CD14-positive monocyte (primary cell): Measurements from ENCODE around the gene XIRP1. TPM values are rescaled to one million over a fixed set of nuclear protein-coding genes. Genes with fewer than 3 reads are reported as not detected.

ENCODE experiments used
- DNase-seq, 3 donors: peaks; one replicate each; pipeline ENCODE4 v3.0.0-alpha.2; 2011 to 2022
- H2AFZ ChIP-seq: 2 replicates; pipeline ENCODE4 v1.6.0; 2012; ENCODE audit warnings: mild to moderate bottlenecking, low read depth, low read length, inconsistent platforms; ENCODE audit not compliant: insufficient read depth, poor library complexity, severe bottlenecking
- H3K27ac ChIP-seq, 2 donors: 1 replicate in 1 of 2; 2 replicates in 1 of 2; pipeline ENCODE4 v1.5.1; 2012 to 2013; ENCODE audit warnings: low read length in 2 of 2, control low read depth in 1 of 2, inconsistent platforms in 1 of 2, low read depth in 1 of 2, mild to moderate bottlenecking in 1 of 2
- H3K27me3 ChIP-seq, 2 donors: one replicate each; pipeline versions ENCODE4 v1.6.0 to v1.6.1; 2011 to 2013; ENCODE audit warnings: low read length in 2 of 2; ENCODE audit not compliant: control insufficient read depth in 2 of 2, insufficient read depth in 2 of 2
- H3K36me3 ChIP-seq, 2 donors: replicated peaks in 1 of 2; 1 replicate in 1 of 2; 2 replicates in 1 of 2; pipeline versions ENCODE4 v1.5.1 to v1.6.1; 2012 to 2013; ENCODE audit warnings: low read length in 2 of 2, control low read depth in 1 of 2, inconsistent platforms in 1 of 2, mild to moderate bottlenecking in 1 of 2; ENCODE audit not compliant: insufficient read depth in 2 of 2, control insufficient read depth in 1 of 2
- H3K4me1 ChIP-seq, 2 donors: 1 replicate in 1 of 2; 2 replicates in 1 of 2; pipeline versions ENCODE4 v1.5.1 to v1.6.1; 2012 to 2013; ENCODE audit warnings: low read length in 2 of 2, control low read depth in 1 of 2, inconsistent platforms in 1 of 2, mild to moderate bottlenecking in 1 of 2, moderate library complexity in 1 of 2; ENCODE audit not compliant: insufficient read depth in 2 of 2, control insufficient read depth in 1 of 2
- H3K4me2 ChIP-seq: replicated peaks from 2 replicates; pipeline ENCODE3; 2012; ENCODE audit warnings: low read length, moderate library complexity, mild to moderate bottlenecking; ENCODE audit not compliant: poor library complexity, severe bottlenecking; ENCODE audit errors: extremely low read depth
- H3K4me3 ChIP-seq, 3 experiments: fragments of 200-600 bp in 1 of 3; sonication (generic) in 1 of 3; replicated peaks in 1 of 3; 1 replicate in 2 of 3; 2 replicates in 1 of 3; pipeline ENCODE4 v1.5.1; 2011 to 2013; ENCODE audit warnings: low read length in 3 of 3, mild to moderate bottlenecking in 3 of 3, control low read depth in 2 of 3, low read depth in 2 of 3, inconsistent platforms in 1 of 3, moderate library complexity in 1 of 3
- H3K79me2 ChIP-seq: 2 replicates; pipeline ENCODE4 v1.6.0; 2012; ENCODE audit warnings: mild to moderate bottlenecking, control low read depth, inconsistent platforms, low read length, moderate library complexity; ENCODE audit not compliant: insufficient read depth
- H3K9ac ChIP-seq: 2 replicates; pipeline ENCODE4 v1.6.0; 2017; ENCODE audit warnings: low read length, mild to moderate bottlenecking; ENCODE audit not compliant: insufficient read depth, poor library complexity, severe bottlenecking
- H3K9me3 ChIP-seq, 2 donors: replicated peaks in 1 of 2; 1 replicate in 1 of 2; 2 replicates in 1 of 2; pipeline versions ENCODE4 v1.5.1 to v1.6.1; 2012 to 2013; ENCODE audit warnings: low read length in 2 of 2, control low read depth in 1 of 2; ENCODE audit not compliant: control insufficient read depth in 1 of 2, insufficient read depth in 1 of 2
- H4K20me1 ChIP-seq: 2 replicates; pipeline ENCODE4 v1.6.0; 2012; ENCODE audit warnings: mild to moderate bottlenecking, low read length, control low read depth, moderate library complexity; ENCODE audit not compliant: insufficient read depth
- H3K27ac Mint-ChIP-seq, 7 donors: one replicate each; pipeline ENCODE4 v1.8.0; 2020; ENCODE audit warnings: mild to moderate bottlenecking in 7 of 7, mixed read lengths in 7 of 7, moderate library complexity in 6 of 7, inconsistent platforms in 2 of 7
- H3K27me3 Mint-ChIP-seq, 3 donors: one replicate each; pipeline ENCODE4 v1.8.0; 2021 to 2022; ENCODE audit warnings: low read depth in 3 of 3, mild to moderate bottlenecking in 3 of 3, mixed read lengths in 3 of 3, moderate library complexity in 3 of 3, inconsistent platforms in 1 of 3
- H3K36me3 Mint-ChIP-seq, 2 donors: one replicate each; pipeline ENCODE4 v1.8.0; 2020; ENCODE audit warnings: mixed read lengths in 2 of 2, inconsistent platforms in 1 of 2, mild to moderate bottlenecking in 1 of 2
- H3K4me1 Mint-ChIP-seq: one replicate; pipeline ENCODE4 v1.8.0; 2020; ENCODE audit warnings: mild to moderate bottlenecking, mixed read lengths
- H3K4me3 Mint-ChIP-seq, 2 donors: one replicate each; pipeline ENCODE4 v1.8.0; 2020; ENCODE audit warnings: mild to moderate bottlenecking in 2 of 2, mixed read lengths in 2 of 2, moderate library complexity in 1 of 2
- H3K9me3 Mint-ChIP-seq, 7 donors: one replicate each; pipeline ENCODE4 v1.8.0; 2020 to 2022; ENCODE audit warnings: mixed read lengths in 7 of 7, mild to moderate bottlenecking in 6 of 7, moderate library complexity in 6 of 7, inconsistent platforms in 2 of 7
- CTCF ChIP-seq: fragments of 200-600 bp; IDR thresholded peaks from one replicate; pipeline ENCODE4 v1.8.0; 2022; ENCODE audit warnings: antibody characterized with exemption, mild to moderate bottlenecking
- WGBS: methylation state at CpG from one replicate; pipeline ENCODE4 v1.1.5; 2013; ENCODE audit warnings: missing lambda C conversion rate; ENCODE audit not compliant: insufficient coverage; 5-methylcytosine and 5-hydroxymethylcytosine counted together
- intact Hi-C, 2 donors: fragments of 100-400 bp; cut with micrococcal nuclease; formaldehyde crosslinking; loops; one replicate each; pipeline versions ENCODE4 v1.15.0 to v1.15.1; 2023
- polyA plus RNA-seq, 3 donors: library from polyadenylated mRNA; depleted of rRNA in 1 of 3; unstranded in 2 of 3; stranded (reverse) in 1 of 3; fragments of 300-500 nt in 2 of 3; fragments of >200 nt in 1 of 3; fragmentation: Illumina TruSeq in 2 of 3; gene quantifications; 1 replicate in 2 of 3; 2 replicates in 1 of 3; pipeline ENCODE4 v1.2.3, GENCODE V29; 2012 to 2021

XIRP1 gene
- polyA plus RNA-seq, 3 donors, result not detected

GRCh38 chr3:39141171-39141995 lies 51.0 kb downstream of the XIRP1 start:
- Mint-ChIP-seq H3K27me3 (no peaks in the 10 kb centered on the region), H3K4me1 (peaks cover 48% of the 10 kb centered on the region), H3K9me3 (peaks cover 0 to 1% (median 0%) of the 10 kb centered on the region in 7 donors), H3K36me3 (peaks cover 59 to 84% of the 10 kb centered on the region in 2 donors), H3K4me3 (peak overlapping the region; percentile 40 to 43), H3K27ac (peak overlapping the region; percentile 82 to 93 (median 86))
- Histone ChIP-seq H2AFZ (no peak overlapping the region), H3K36me3 (peaks cover 42 to 60% of the 10 kb centered on the region in 2 donors), H4K20me1 (peaks cover 89% of the 10 kb centered on the region), H3K27ac (peak overlapping the region; percentile 59 to 64), H3K9me3 (no peaks in the 10 kb centered on the region), H3K9ac (peak overlapping the region; percentile 10), H3K4me2 (peak overlapping the region; percentile 40), H3K79me2 (peaks cover 14% of the 10 kb centered on the region), H3K4me3 (peak overlapping the region in 1 of 3 experiments; percentile 42), H3K27me3 (no peaks in the 10 kb centered on the region), H3K4me1 (peaks cover 38 to 51% of the 10 kb centered on the region in 2 donors)
- WGBS, result no CpG with 5 or more reads among the region's 4 CpGs
- intact Hi-C loops, result loop anchor here in 1 of 2 donors (5.0 kb wide), 1 partner anchor 36 kb away; no protein-coding TSS in a partner anchor
- TF ChIP-seq CTCF, result no peak
- DNase-seq, result peak; percentile 73 to 86 (median 82)

- no peak overlapping the region for H3K9ac ChIP-seq
- 100% methylated on average over 2 of the region's 2 CpGs for WGBS
- peaks cover 35 to 50% of the 10 kb centered on the region in 2 donors for H3K36me3 ChIP-seq
- TF ChIP-seq CTCF, result no peak
- H3K9me3 ChIP-seq, result no peaks in the 10 kb centered on the region
- intact Hi-C loops, result loop anchor here in 1 of 2 donors (5.0 kb wide), 1 partner anchor 37 kb away; no protein-coding TSS in a partner anchor
- no peaks in the 10 kb centered on the region for H3K27me3 ChIP-seq
- Mint-ChIP-seq H3K9me3 (peaks cover 0 to 1% (median 0%) of the 10 kb centered on the region in 7 donors), H3K27ac (peak overlapping the region; percentile 45 to 90 (median 82)), H3K27me3 (no peaks in the 10 kb centered on the region), H3K4me1 (peaks cover 40% of the 10 kb centered on the region), H3K36me3 (peaks cover 51 to 74% of the 10 kb centered on the region in 2 donors), H3K4me3 (peak overlapping the region in 1 of 2 donors; percentile 40)
- peak overlapping the region; percentile 40 for H3K4me2 ChIP-seq
- H4K20me1 ChIP-seq, result peaks cover 80% of the 10 kb centered on the region
- H3K4me1 ChIP-seq, result peaks cover 30 to 42% of the 10 kb centered on the region in 2 donors
- H2AFZ ChIP-seq, result no peak overlapping the region
- peak overlapping the region in 1 of 3 experiments; percentile 42 for H3K4me3 ChIP-seq
- peak overlapping the region in 1 of 2 donors; percentile 64 for H3K27ac ChIP-seq
- DNase-seq, result no peak
- peaks cover 5% of the 10 kb centered on the region for H3K79me2 ChIP-seq
Measured at GRCh38 chr3:39140341-39140971, 51.9 kb downstream of the XIRP1 start.
